Mammary epithelial cell (primary cell): ENCODE measurements around the gene OR2H2.

ENCODE experiments used
- EZH2 ChIP-seq: IDR thresholded peaks from 2 replicates; pipeline ENCODE4 v1.6.1; 2012; ENCODE audit warnings: low read length, inconsistent platforms, borderline replicate concordance
- TF ChIP-seq, protein P1 (sequence below), 2 donors: IDR thresholded peaks in 1 of 2; conservative IDR thresholded peaks in 1 of 2; 2 replicates each; pipeline ENCODE4 v1.5.1; 2011 to 2012; ENCODE audit warnings: inconsistent platforms in 2 of 2, low read length in 2 of 2, mild to moderate bottlenecking in 2 of 2, control low read depth in 1 of 2, low read depth in 1 of 2; ENCODE audit not compliant: insufficient read depth in 1 of 2; ENCODE audit errors: extremely low read depth in 1 of 2

DNA sequence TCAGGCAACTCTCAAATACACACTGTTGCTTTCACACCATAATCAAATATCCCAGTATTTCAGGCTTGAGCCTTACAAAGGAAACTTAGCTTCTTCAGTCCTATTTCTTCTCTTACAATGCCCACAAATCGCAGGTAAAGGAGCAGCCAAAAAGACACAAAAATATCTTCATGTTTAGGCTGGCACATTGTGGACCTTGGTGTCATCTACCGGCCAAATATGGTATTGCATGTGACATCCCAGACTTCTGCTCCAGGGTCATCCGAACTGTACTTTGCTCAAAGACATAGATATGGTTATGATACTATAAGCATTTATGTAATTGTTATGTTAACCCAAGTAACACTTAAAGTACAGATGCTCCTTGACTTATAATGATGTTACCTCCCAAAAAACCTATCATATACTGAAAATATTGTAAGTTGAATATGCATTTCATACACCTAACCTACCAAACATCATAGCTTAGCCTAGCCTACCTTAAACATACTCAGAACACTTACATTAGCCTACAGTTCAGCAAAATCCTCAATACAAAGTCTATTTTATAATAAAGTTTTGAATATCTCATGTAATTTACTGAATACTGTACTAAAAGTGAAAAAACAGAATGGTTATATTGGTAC lies 4.6 kb downstream of the OR2H2 start:
- TF ChIP-seq, protein P1, sequence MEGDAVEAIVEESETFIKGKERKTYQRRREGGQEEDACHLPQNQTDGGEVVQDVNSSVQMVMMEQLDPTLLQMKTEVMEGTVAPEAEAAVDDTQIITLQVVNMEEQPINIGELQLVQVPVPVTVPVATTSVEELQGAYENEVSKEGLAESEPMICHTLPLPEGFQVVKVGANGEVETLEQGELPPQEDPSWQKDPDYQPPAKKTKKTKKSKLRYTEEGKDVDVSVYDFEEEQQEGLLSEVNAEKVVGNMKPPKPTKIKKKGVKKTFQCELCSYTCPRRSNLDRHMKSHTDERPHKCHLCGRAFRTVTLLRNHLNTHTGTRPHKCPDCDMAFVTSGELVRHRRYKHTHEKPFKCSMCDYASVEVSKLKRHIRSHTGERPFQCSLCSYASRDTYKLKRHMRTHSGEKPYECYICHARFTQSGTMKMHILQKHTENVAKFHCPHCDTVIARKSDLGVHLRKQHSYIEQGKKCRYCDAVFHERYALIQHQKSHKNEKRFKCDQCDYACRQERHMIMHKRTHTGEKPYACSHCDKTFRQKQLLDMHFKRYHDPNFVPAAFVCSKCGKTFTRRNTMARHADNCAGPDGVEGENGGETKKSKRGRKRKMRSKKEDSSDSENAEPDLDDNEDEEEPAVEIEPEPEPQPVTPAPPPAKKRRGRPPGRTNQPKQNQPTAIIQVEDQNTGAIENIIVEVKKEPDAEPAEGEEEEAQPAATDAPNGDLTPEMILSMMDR (conservative IDR thresholded peaks at IDR 0.05 in 1 of 2, IDR thresholded peaks at IDR 0.05 in 1 of 2; ENCODE audit: extremely low read depth in 1 of 2, insufficient read depth in 1 of 2, low read depth in 1 of 2, low read length in 2 of 2) = peak; percentile 98 to 100
- TF ChIP-seq EZH2 = no peak
